ENCODE measurements around the gene BSND. TPM values are rescaled to one million over a fixed set of nuclear protein-coding genes. Genes with fewer than 3 reads are reported as not detected.
A peak's percentile ranks its signal among the peaks of the same experiment; 100 is the strongest.

BSND gene
- total and polyA plus RNA-seq, 2 experiments from 2014 or later, result not detected

DNA sequence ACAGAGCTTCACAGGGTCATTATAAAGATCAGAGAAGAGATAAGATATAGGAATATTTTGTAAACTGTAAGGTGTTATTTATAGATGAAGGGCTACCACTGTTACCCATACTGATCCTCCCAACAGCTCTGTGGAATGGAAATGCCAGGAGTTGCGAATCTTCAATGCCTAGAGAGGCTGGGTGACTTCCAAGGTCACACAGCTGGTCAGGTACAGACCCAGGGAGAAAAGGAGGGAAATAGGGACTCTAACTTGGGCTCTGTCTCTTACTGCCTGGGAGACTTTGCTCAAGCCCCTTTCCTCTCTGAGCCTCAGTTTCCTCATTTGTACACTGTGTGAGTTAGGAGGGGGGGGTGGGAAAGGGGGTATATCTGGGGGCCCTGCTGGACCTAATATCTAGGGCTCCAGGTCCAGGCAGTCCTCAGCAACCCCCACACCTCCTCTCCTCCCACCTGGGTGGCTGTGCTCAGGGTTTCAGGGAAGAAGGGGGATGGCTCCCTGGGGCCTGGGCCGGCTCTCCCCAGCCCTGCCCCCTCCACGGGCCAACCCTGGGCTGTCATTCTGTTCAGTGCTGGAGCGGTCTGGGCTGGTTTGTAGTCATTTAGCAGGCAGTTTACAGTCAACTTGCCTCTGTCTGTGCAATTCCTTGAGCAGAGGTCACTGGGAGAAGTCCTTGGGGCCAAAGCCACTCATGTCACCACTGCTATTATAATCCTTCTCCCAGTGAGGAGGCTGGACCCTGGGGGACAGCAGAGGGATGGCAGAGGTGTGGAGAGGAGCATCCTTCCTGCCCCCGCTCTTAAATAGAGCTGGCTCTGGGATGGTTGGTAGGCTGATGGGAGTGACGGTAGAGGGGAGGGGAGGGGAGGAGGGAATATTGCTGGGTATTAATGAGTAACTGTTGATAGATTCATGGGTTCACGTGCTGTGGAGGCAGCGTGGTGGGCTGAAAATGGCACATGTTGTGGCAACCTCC is 1.7 kb downstream of the BSND start:
- Histone ChIP-seq H3K79me2 (ENCODE audit: insufficient read depth) (no peaks in the 10 kb centered on the region), H3K4me2 (ENCODE audit: unreplicated experiment) (no peak overlapping the region), H3K27me3 (replicated peaks; ENCODE audit: insufficient read depth) (peaks cover 9% of the 10 kb centered on the region; the same call in 1 of the 2 replicates), H3K27ac (no peak overlapping the region), H3K36me3 (ENCODE audit: low read depth) (no peaks in the 10 kb centered on the region), H3F3A (ENCODE audit: insufficient read depth) (no peaks in the 10 kb centered on the region), H2AFZ (no peak overlapping the region), H3K9me2 (ENCODE audit: insufficient read depth) (no peaks in the 10 kb centered on the region), H3K9me3 (ENCODE audit: low read depth) (no peaks in the 10 kb centered on the region), H4K20me1 (ENCODE audit: insufficient read depth) (no peaks in the 10 kb centered on the region), H3K4me3 (no peak overlapping the region), H3K4me1 (ENCODE audit: insufficient read depth) (no peaks in the 10 kb centered on the region), H3K9ac (no peak overlapping the region)
- no peak for DNase-seq
- TF ChIP-seq EZH2phosphoT487 (IDR thresholded peaks at IDR 0.05; ENCODE audit: insufficient read depth, low read depth) (no peak), EZH2 (IDR thresholded peaks at IDR 0.05; ENCODE audit: insufficient read depth, poor library complexity, severe bottlenecking) (no peak)
- in situ Hi-C loops (cut with MboI), result no loop called here
- WGBS, 2 experiments (ENCODE audit: low coverage in 1 of 2, low lambda C conversion rate in 2 of 2, missing lambda C conversion rate in 2 of 2), result 47 to 51% methylated on average over 7 to 8 of the region's 8 CpGs

- Histone ChIP-seq H3K9ac (no peak overlapping the region), H3K79me2 (ENCODE audit: insufficient read depth) (no peaks in the 10 kb centered on the region), H3K4me1 (ENCODE audit: insufficient read depth) (no peaks in the 10 kb centered on the region), H3K27ac (no peak overlapping the region), H3K36me3 (ENCODE audit: low read depth) (no peaks in the 10 kb centered on the region), H3K9me3 (ENCODE audit: low read depth) (no peaks in the 10 kb centered on the region), H3K4me2 (ENCODE audit: unreplicated experiment) (no peak overlapping the region), H3K27me3 (replicated peaks; ENCODE audit: insufficient read depth) (peaks cover 9% of the 10 kb centered on the region; the same call in 1 of the 2 replicates), H2AFZ (no peak overlapping the region), H3F3A (ENCODE audit: insufficient read depth) (no peaks in the 10 kb centered on the region), H3K9me2 (ENCODE audit: insufficient read depth) (no peaks in the 10 kb centered on the region), H4K20me1 (ENCODE audit: insufficient read depth) (no peaks in the 10 kb centered on the region), H3K4me3 (no peak overlapping the region)
- in situ Hi-C loops (cut with MboI), result no loop called here
- DNase-seq, result no peak
- WGBS, 2 experiments (ENCODE audit: low coverage in 1 of 2, low lambda C conversion rate in 2 of 2, missing lambda C conversion rate in 2 of 2), result 74 to 75% methylated on average over 4 of the region's 4 CpGs
- TF ChIP-seq EZH2phosphoT487 (IDR thresholded peaks at IDR 0.05; ENCODE audit: insufficient read depth, low read depth), result no peak
Observed at GRCh38 chr1:55001311-55001710, 2.6 kb downstream of the BSND start.

DNA sequence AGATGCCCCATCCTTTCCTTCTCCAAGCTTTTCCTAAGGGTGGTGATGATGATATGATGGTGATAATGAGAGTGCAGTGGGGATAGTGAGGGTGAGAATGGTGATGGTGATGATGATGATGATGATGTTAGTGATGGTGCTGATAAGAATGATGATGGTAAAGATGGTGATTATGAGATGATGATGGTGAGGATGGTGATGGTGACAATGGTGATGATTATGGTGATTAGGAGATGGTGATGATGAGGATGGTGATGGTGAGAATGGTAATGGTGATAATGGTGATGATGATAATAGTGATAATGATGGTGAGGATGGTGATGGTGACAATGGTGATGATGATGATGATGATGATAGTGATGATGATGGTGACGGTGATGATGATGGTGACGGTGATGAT is 4.0 kb downstream of the BSND start:
- DNase-seq, result no peak
- TF ChIP-seq EZH2 (IDR thresholded peaks at IDR 0.05; ENCODE audit: insufficient read depth, poor library complexity, severe bottlenecking), result no peak
- TF ChIP-seq EZH2phosphoT487 (IDR thresholded peaks at IDR 0.05; ENCODE audit: insufficient read depth, low read depth), result no peak
- in situ Hi-C loops (cut with MboI), result no loop called here
- peaks cover 3% of the 10 kb centered on the region; the same call in 1 of the 2 replicates for H3K27me3 ChIP-seq (replicated peaks; ENCODE audit: insufficient read depth)
- H3F3A ChIP-seq (ENCODE audit: insufficient read depth), result 0 out of 2 replicates have a peak, but pooled peaks cover under 1% of the 10 kb centered on the region
- H3K27ac ChIP-seq, result no peak overlapping the region
- H2AFZ ChIP-seq, result no peak overlapping the region
- H3K4me2 ChIP-seq (ENCODE audit: unreplicated experiment), result no peak overlapping the region
- H3K4me3 ChIP-seq, result no peak overlapping the region
- no peaks in the 10 kb centered on the region for H3K79me2 ChIP-seq (ENCODE audit: insufficient read depth)
- 37 to 59% methylated on average over 2 of the region's 2 CpGs for WGBS, 2 experiments (ENCODE audit: low coverage in 1 of 2, low lambda C conversion rate in 2 of 2, missing lambda C conversion rate in 2 of 2)
- no peaks in the 10 kb centered on the region for H3K9me3 ChIP-seq (ENCODE audit: low read depth)
- H4K20me1 ChIP-seq (ENCODE audit: insufficient read depth), result no peaks in the 10 kb centered on the region
- no peaks in the 10 kb centered on the region for H3K36me3 ChIP-seq (ENCODE audit: low read depth)
- H3K4me1 ChIP-seq (ENCODE audit: insufficient read depth), result peaks cover 4% of the 10 kb centered on the region; the same call in 1 of the 2 replicates
- no peak overlapping the region for H3K9ac ChIP-seq
- H3K9me2 ChIP-seq (ENCODE audit: insufficient read depth), result no peaks in the 10 kb centered on the region

- Histone ChIP-seq H3K27ac (no peak overlapping the region), H3K9me3 (ENCODE audit: low read depth) (no peaks in the 10 kb centered on the region), H3K36me3 (ENCODE audit: low read depth) (no peaks in the 10 kb centered on the region), H2AFZ (no peak overlapping the region), H3K4me3 (no peak overlapping the region), H3F3A (ENCODE audit: insufficient read depth) (0 out of 2 replicates have a peak, but pooled peaks cover 9% of the 10 kb centered on the region), H3K9ac (no peak overlapping the region), H3K4me1 (ENCODE audit: insufficient read depth) (peaks cover 10% of the 10 kb centered on the region), H3K4me2 (ENCODE audit: unreplicated experiment) (no peak overlapping the region), H4K20me1 (ENCODE audit: insufficient read depth) (no peaks in the 10 kb centered on the region), H3K27me3 (replicated peaks; ENCODE audit: insufficient read depth) (no peaks in the 10 kb centered on the region; the same call in 1 of the 2 replicates), H3K9me2 (ENCODE audit: insufficient read depth) (no peaks in the 10 kb centered on the region), H3K79me2 (ENCODE audit: insufficient read depth) (no peaks in the 10 kb centered on the region)
- DNase-seq, result peak; percentile 39
- 84 to 88% methylated on average over 10 of the region's 10 CpGs for WGBS, 2 experiments (ENCODE audit: low coverage in 1 of 2, low lambda C conversion rate in 2 of 2, missing lambda C conversion rate in 2 of 2)
- in situ Hi-C loops (cut with MboI), result no loop called here
- TF ChIP-seq EZH2 (IDR thresholded peaks at IDR 0.05; ENCODE audit: insufficient read depth, poor library complexity, severe bottlenecking), result no peak
Observed at GRCh38 chr1:55005351-55006140, 6.8 kb downstream of the BSND start.

All from GM23248 (cell line).